ENCODE measurements around the gene SMARCC1. TPM values are rescaled to one million over a fixed set of nuclear protein-coding genes. Genes with fewer than 3 reads are reported as not detected.

SMARCC1 gene
- total and polyA plus RNA-seq, 2 of the 4 experiments (the other 2 are of a cell fraction) = 18.6 to 39.6 TPM

- TF ChIP-seq CEBPB (IDR thresholded peaks at IDR 0.05; ENCODE audit: low read depth, low read length) = no peak
- TF ChIP-seq RCOR1 (IDR thresholded peaks at IDR 0.05; ENCODE audit: insufficient replicate concordance, low read length) = no peak
- TF ChIP-seq MAZ (IDR thresholded peaks at IDR 0.05; ENCODE audit: borderline replicate concordance, low read depth, low read length) = no peak
- TF ChIP-seq MAFK (IDR thresholded peaks at IDR 0.05; ENCODE audit: low read depth, low read length) = no peak
- no peak for TF ChIP-seq CTCF (conservative IDR thresholded peaks at IDR 0.05; ENCODE audit: low read depth, low read length)
- TF ChIP-seq SMC3 (IDR thresholded peaks at IDR 0.05; ENCODE audit: low read depth, low read length) = no peak
- TF ChIP-seq BHLHE40 (IDR thresholded peaks at IDR 0.05; ENCODE audit: low read depth, low read length) = no peak
- TF ChIP-seq FOS (IDR thresholded peaks at IDR 0.05; ENCODE audit: low read depth, low read length) = no peak
These were observed 93.2 kb downstream of the SMARCC1 start for GRCh38 chr3:47688488-47688887.

More at GRCh38 chr3:47688488-47688887, 93.2 kb downstream of the SMARCC1 start:
- H3K36me3 ChIP-seq (ENCODE audit: control insufficient read depth, insufficient read depth, low read length) = peaks cover 35% of the 10 kb centered on the region
- H4K5ac ChIP-seq (ENCODE audit: low read depth, low read length) = no peak overlapping the region
- no peak overlapping the region for H2BK20ac ChIP-seq (ENCODE audit: low read depth, low read length)
- no peak overlapping the region for H3K4ac ChIP-seq (ENCODE audit: low read depth, low read length)
- H3K9me3 ChIP-seq (ENCODE audit: control insufficient read depth, insufficient read depth, low read length) = no peaks in the 10 kb centered on the region
- H2AFZ ChIP-seq (replicated peaks; ENCODE audit: low read length, poor library complexity) = no peak overlapping the region
- no peak overlapping the region for H4K91ac ChIP-seq (ENCODE audit: insufficient read depth, low read depth, low read length)
- no peak overlapping the region for H3K4me2 ChIP-seq (ENCODE audit: low read depth, low read length)
- no peak overlapping the region for H4K8ac ChIP-seq (ENCODE audit: low read depth in 2 of 2, low read length in 2 of 2)
- 100% methylated on average over 1 of the region's 6 CpGs; no CpG with 5 or more reads in 1 of the 2 experiments for WGBS, 2 experiments (ENCODE audit: extremely low coverage in 2 of 2, insufficient read length in 1 of 2)
- no peak overlapping the region for H3K4me3 ChIP-seq (ENCODE audit: insufficient read depth, low read depth, low read length)
- no peak overlapping the region for H2BK120ac ChIP-seq (ENCODE audit: low read depth, low read length)
- H2BK5ac ChIP-seq (ENCODE audit: low read depth, low read length, poor library complexity, severe bottlenecking) = no peak overlapping the region
- CTCF ChIA-PET = no interaction called here
- no peak overlapping the region for H2BK15ac ChIP-seq (ENCODE audit: low read depth, low read length)
- no peak overlapping the region for H3K56ac ChIP-seq (ENCODE audit: extremely low read depth, insufficient read depth, low read length)
- BruUV-seq (replicated peaks) = no TSS peak
- no peak for ATAC-seq (ENCODE audit: low read depth)
- H3K18ac ChIP-seq (ENCODE audit: low read depth, low read length) = no peak overlapping the region
- H3K4me1 ChIP-seq (ENCODE audit: control insufficient read depth, insufficient read depth, low read length) = no peaks in the 10 kb centered on the region
- intact Hi-C loops (cut with micrococcal nuclease) = no loop called here
- no peak overlapping the region for H3K9ac ChIP-seq (ENCODE audit: low read depth, low read length)
- H4K20me1 ChIP-seq (ENCODE audit: insufficient read depth, low read length) = no peaks in the 10 kb centered on the region
- H3K9me1 ChIP-seq (ENCODE audit: insufficient read depth, low read length) = 0 out of 2 replicates have a peak, but pooled peaks cover 3% of the 10 kb centered on the region
- H3K27ac ChIP-seq (ENCODE audit: insufficient read depth, low read length) = no peak overlapping the region
- dilution Hi-C loops (cut with HindIII; ENCODE audit: low sequenced_read_pairs, unreplicated experiment) = no loop called here
- POLR2A ChIA-PET (ENCODE audit: unreplicated experiment) = no interaction called here
- DNase-seq = no peak
- H3K23ac ChIP-seq (ENCODE audit: low read depth, low read length) = no peak overlapping the region
- H3K27me3 ChIP-seq (ENCODE audit: control insufficient read depth, insufficient read depth, low read length) = no peaks in the 10 kb centered on the region
- H2AK5ac ChIP-seq (ENCODE audit: low read depth, low read length) = no peak overlapping the region
- in situ Hi-C loops (cut with MboI; ENCODE audit: low sequenced_read_pairs) = no loop called here
- H3K79me1 ChIP-seq (ENCODE audit: low read depth in 1 of 2, low read length in 2 of 2) = peaks cover 0 to 10% of the 10 kb centered on the region in 2 experiments; a peak in 2 of 4 replicates
- no peak overlapping the region for H2AK9ac ChIP-seq (replicated peaks; ENCODE audit: low read depth, low read length, poor library complexity)
- no peak overlapping the region for H3K14ac ChIP-seq (replicated peaks; ENCODE audit: low read depth, low read length)
